HEK293 (cell line): Measurements from ENCODE around the gene CAV2.

Source experiments
- CTCF ChIP-seq: fragments of 450-650 bp; formaldehyde crosslinking; IDR thresholded peaks from 2 replicates; pipeline ENCODE4 v1.5.1; 2016; ENCODE audit warnings: missing biosample characterization, missing genetic modification characterization
- ELK4 ChIP-seq: IDR thresholded peaks from 2 replicates; pipeline ENCODE4 v1.6.1; 2011; ENCODE audit warnings: mild to moderate bottlenecking, low read depth, low read length, borderline replicate concordance
- ZNF121 ChIP-seq: fragments of 450-650 bp; formaldehyde crosslinking; IDR thresholded peaks from 2 replicates; pipeline ENCODE4 v1.5.1; 2016; ENCODE audit warnings: missing biosample characterization, missing genetic modification characterization
- ZNF350 ChIP-seq: fragments of 450-650 bp; formaldehyde crosslinking; IDR thresholded peaks from 2 replicates; pipeline ENCODE4 v1.5.0; 2017; ENCODE audit warnings: missing biosample characterization, mild to moderate bottlenecking, missing genetic modification characterization

- no peak for TF ChIP-seq CTCF (tag by site-specific recombination)
- no peak for TF ChIP-seq ELK4
- no peak for TF ChIP-seq ZNF121 (tag by site-specific recombination)
- no peak for TF ChIP-seq ZNF350 (tag by site-specific recombination)
These were observed 21.9 kb upstream of the CAV2 start for GRCh38 chr7:116477625-116478024.
